ENCODE results near the gene DGCR6.
"Not testable (repeated sequence)": the region's sequence is repeated elsewhere in the genome, so short reads cannot be mapped to it uniquely, and the experiment has no call there.

Gene DGCR6

DNA sequence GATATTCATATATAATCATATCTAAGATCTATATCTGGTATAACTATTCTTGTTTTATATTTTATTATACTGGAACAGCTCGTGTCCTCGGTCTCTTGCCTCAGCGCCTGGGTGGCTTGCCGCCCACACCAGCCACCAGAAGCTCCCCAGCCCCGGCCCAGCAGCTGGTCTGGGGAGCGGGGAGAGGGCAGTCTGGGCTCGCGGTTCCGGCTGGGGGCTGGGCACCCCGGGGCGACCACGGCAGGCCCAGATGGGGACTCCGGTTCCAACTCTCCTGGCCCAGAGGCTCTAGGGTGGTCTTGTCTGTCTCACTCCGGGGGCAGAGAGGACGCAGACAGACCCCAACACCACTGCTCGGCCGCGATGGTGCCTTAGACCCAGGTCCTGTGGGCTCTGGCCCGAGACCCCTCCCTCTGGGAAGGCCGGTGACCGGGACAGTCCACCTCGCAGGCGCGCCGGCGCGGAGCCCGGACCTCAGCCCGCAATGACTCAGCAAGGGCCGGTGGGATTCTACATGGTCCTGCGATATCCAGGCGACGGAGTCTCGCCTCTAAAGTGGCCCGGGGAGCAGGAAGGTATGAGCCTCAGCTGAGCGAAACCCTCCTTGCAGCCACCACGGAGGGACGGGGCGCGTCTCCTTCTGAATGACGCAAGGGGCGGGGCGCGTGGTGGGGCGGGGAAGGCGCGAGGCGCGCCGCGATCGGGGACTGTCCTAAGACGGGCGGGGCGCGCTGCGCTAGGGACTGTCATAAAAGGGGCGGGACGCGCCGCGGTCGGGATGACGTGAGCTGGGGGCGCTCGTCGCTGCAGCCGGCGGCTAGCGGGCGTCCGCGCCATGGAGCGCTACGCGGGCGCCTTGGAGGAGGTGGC, at the start of gene DGCR6:
Gene DGCR6, plus strand, starts transcription at position 781 of the 870 bp plus-strand sequence. Its CDS starts 55 bp downstream, at position 836.
- no peak for DNase-seq

DNA sequence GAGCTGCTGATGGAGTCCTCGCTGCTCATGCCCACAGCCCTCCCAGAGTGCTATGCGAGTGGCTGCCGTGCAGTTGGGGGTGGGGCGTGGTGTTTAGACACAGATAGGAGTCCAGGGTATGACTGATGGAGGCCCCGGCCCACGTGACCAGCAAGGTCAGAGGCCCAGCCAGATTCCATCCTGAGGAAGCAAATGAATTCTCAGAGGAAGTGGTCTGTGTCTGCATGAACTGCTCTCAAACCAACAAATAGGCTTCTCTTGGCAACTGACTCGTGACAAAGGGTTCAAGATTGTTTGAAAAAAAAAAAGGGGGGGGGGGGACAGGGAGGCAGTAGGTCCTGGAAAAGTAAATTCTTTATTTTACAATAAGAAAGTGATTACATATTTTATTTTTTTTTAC, 46.8 kb upstream of the DGCR6 start:
- DNase-seq: not testable (repeated sequence)

DNA sequence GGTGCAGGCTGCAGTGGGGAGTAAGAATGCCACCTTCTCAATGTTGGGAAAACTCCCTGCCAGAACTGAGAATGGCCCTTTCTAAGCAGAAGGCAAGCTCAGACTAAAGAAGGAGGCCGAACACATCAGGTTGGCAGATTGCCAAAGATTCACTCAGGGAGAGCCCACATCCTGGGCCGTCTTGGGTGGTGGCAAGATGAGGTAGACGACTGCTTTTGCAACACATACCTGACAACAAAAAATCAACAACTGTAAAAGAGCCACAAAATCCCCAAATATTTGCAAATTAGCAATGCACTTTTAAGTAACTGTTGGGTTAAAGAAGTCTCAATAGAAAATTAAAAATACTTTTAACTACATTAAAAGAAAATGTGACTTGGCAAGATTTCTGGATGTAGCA, 24.9 kb upstream of the DGCR6 start:
- DNase-seq: not testable (repeated sequence)

DNA sequence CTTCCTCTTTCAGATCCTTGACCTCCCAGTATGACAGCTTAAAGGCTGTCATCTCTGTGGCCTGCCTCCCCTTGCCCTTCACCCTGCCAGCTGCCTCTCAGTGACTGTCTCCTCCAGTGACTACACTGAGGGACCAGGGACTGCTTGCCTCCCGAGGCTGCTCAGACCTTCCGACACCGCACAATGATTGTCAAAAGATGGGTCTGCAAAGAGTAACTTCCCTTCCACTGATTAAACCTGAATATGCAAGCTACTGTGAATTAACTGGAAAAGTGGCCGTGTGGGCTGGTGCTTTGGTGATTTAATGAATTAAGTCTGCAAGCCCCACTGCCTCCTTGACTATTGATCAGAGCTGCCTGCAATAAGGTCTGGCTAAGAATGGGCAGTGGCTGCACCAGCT, 21.7 kb upstream of the DGCR6 start:
- DNase-seq: not testable (repeated sequence)

DNA sequence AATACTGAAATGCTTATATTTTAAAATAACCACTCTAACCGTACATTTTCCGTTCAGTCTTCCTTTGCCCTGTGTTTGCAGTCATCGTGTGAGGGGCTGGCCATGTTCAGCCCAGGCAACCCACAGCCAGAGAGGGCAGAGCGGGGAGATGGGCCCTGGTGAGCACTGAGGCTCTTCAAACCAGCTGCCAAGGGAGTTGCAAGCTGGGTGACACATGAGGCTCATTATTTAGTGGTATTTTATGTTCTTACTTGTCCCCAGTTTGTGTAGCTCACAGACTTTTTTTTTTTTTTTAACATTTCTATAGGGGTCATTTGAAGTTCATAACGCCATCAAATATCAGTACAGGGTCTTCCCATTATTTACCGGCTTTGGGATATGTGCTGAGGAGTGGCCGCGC, 18.0 kb upstream of the DGCR6 start:
- no peak for DNase-seq

DNA sequence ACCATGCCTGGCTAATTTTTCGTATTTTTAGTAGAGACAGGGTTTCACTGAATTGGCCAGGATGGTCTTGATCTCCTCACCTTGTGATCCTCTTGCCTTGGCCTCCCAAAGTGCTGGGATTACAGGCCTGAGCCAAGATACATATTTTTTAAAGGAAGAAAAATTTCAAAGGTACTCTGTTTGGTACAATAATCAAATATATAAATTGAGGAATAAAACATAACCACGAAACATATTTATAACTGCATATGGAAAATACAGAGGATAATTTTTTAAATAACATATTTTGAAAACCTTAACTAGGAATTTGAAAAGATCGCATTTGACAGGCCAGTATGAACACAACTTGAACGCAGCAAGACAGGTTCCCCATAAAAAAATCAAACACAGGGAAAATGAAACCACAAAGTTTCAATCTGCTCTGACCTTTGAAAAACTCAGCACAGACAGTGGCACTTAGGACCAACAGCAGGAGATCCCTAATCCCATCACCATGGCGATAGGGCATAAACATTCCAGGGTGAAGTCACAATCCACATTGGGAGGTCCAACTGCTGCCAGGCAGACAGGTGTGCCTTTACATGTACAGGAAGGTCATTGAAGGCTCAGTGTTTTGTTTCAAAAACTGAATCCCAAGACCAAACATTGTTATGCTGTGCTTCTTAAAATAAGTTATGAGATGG, 15.5 kb upstream of the DGCR6 start:
- not testable (repeated sequence) for DNase-seq

DNA sequence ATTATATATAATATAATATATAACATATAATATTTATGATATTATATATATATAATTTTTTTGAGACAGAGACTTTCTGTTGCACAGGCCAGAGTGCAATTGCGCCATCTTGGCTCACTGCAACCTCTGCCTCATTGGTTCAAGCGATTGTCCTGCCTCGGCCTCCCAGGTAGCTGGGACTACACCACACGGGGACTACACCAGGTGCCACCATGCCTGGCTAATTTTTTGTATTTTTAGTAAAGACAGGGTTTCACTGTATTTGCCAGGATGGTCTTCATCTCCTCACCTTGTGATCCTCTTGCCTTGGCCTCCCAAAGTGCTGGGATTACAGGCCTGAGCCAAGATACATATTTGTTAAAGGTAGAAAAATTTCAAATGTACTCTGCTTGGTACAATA, 12.3 kb upstream of the DGCR6 start:
- DNase-seq: not testable (repeated sequence)

DNA sequence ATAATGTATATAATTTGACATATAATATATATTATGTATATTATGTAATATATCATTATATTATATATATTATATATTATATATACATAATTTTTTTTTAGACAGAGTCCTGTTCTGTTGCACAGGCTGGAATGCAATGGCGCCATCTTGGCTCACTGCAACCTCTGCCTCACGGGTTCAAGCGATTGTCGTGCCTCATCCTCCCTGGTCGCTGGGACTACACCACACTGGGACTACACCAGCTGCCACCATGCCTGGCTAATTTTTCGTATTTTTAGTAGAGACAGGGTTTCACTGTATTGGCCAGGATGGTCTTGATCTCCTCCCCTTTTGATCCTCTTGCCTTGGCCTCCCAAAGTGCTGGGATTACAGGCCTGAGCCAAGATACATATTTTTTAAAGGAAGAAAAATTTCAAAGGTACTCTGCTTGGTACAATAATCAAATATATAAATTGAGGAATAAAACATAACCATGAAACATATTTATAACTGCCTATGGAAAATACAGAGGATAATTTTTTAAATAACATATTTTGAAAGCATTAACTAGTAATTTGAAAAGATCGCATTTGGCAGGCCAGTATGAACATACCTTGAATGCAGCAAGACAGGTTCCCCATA, 10.0 kb upstream of the DGCR6 start:
- DNase-seq: not testable (repeated sequence)

DNA sequence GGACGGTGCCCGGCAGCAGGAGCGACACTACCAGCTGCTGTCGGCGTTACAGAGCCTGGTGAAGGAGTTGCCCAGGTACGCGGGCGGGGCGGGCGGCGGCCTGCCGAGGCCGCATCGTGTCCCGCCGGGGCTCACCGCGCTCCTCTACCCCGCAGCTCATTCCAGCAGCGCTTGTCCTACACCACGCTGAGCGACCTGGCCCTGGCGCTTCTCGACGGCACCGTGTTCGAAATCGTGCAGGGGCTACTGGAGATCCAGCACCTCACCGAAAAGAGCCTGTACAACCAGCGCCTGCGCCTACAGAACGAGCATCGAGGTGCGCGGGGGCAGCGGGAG, 258 bp downstream of the DGCR6 start:
- not testable (repeated sequence) for DNase-seq

DNA sequence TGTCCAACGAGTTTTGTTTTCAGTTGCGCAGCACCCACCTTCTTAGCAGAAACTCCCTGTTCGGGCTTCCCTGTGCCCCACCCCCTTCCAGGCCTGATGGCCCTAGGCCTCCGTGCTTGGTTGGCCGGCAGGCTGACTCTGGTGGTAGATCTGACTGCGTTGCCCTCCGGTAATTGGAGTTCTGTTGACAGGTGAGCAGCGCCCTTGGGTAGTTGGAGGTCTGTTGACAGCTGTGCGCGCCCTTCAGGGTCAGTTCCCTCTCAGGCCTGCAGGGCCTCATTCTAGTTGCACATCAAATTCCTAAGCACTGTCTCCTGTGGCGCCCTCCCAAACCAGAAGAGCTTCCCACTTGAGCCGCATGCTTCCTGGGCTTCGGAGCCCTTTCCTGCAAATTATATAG, 776 bp downstream of the DGCR6 start:
- no peak for DNase-seq

DNA sequence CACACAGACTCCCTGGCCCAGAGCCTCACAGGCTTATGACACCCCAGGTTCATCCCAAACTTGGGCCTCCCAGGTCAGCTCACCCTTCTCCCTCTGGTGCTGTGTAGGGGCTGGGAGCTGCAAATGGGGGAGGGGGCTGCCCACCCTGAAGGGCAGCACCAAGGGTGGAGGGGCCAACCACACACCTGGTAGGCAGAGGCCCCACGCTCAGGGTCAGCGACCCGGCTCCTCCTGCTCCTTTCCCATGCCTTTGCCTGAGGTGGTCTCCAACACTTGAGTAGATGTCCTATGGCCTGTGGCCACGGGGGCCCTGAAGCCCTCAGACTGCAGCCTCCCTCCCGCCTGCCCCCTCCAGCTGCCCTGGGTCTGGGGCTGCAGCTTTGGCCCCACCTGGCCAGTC, 3.4 kb downstream of the DGCR6 start:
- DNase-seq: no peak

DNA sequence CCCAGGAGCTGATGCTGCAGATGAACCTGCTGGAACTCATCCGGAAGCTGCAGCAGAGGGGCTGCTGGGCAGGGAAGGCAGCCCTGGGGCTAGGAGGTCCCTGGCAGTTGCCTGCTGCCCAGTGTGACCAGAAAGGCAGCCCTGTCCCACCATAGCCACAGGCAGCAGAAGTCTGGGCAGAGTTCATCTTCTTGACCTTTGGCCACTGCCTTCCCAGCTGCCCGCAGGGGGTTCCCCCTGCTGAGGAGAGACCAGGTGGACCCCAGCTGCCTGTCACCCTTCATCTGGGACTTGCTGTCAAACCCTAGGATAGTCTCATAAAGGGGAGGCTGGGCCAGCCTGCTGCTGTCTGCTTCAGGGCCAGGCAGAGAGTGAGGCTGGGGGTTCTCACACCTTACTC, 5.4 kb downstream of the DGCR6 start:
- DNase-seq: not testable (repeated sequence)

DNA sequence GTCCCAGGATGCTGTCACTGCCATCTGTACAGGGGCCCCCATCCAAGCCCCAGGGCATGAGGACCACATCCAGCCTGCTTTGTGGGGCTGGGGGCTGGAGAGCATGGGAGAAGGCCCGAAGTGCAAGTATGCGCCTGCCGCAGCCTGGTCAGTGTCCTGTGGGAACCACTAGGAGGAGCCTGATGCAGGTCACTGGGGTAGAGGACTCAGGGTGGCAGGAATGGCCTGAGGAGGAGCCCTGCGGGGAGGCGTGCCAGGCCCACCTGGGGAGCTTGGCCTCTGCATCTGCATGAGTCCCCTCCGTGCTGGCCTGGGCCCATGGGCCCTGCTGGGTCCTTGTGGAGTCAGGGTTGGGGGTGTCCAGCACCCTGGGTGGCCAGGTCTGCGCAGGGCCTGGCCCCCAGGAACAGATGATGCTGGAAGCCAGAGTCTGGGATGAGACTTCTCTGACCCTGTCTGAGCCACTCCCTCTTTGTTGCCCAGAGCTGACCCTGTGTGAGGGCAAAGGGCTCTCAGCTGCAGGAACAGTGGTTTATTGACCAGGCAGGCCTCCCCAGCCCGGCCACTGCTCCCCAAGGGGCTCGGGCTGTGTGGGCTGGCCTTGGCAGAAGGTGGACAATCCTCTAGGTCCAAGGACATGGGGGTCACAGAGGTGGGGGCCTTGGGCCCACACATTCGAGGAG, 6.3 kb downstream of the DGCR6 start:
- DNase-seq: not testable (repeated sequence)

DNA sequence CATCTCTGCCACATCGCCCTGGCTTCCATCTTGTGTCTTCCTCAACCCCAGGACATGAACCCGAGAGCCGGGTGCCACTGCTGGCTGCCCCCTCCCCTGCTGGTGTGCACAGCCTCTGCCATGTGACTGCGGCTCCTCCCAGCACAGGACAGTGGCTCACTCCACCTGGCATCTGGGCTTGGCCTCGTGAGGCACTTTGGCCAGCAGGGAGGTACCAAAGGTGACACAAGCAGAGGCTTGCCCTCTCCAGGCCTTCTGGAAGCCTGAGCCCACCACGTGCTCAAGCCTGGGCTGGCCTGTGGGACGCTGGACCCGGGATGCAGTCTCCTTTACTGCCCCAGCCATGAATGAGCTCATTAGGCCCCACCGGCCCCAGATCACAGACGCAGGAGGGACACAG, 8.4 kb downstream of the DGCR6 start:
- not testable (repeated sequence) for DNase-seq

DNA sequence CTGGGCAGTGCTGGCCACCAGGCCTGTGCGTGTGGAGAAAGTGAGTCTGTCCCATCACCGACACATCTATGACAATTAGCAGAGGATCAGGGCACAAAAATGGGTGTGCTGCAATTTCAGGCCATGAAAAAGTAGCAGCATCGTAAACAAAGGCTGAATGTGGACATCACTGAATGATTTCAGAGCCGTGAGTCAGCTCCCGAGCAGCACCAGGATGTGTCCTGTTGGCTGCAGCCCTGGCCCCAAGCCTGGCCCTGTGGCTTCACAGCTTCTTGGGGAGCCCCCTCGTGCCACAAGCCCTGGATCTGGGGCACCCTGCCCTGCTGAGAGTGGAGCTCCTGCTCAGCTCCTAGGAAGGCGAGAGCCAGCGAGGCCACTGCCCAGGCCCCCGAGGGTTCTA, 9.4 kb downstream of the DGCR6 start:
- not testable (repeated sequence) for DNase-seq

DNA sequence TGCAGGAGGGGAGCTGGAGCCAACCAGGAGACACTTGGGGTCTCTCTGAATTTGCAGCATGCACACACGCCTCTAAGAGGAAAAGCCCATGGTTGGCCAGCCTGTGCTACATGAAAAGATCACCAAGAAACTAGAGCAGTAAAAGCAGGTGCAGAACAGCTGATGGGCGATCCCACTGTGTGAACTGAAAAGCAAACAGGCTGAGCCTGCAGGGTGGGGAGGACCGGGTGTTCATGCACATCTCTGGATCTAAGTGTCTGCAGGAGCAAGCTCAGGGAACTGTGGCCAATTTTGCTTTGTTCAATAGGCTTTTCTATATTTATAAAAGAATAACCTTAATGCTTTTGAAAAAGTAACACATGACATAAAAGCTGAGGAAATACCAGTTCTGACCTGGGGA, 11.7 kb downstream of the DGCR6 start:
- not testable (repeated sequence) for DNase-seq

DNA sequence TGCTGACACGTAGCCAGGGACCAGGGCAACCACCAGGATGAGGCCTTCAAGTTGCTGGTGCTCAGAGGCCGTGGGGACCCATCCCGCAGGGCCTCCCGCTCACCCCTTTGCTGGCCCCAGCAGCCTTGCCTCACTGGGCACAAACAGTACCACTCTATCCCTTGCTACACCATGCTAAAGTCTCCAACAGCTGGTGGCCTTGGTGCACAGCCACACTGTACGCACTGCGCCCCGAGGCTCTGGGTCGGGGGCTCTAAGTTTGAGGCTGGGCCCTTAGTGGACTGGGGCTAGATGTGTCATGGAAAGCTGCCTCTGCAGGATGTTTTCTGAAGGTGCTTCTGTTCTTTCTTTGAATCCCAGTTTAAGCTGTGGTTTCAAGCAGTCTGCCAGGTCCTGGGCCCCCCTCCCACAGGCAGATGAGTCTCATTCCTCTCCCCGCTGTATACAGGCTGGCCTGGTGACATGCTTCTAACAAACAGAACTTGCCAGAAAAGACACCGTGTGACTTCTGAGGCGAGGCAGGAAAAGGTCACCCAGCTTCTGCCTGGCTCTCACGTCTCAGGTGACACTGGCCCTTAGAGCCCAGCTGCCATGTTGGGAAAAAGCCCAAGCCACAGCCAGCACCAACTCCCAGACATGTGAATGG, 14.3 kb downstream of the DGCR6 start:
- not testable (repeated sequence) for DNase-seq

DNA sequence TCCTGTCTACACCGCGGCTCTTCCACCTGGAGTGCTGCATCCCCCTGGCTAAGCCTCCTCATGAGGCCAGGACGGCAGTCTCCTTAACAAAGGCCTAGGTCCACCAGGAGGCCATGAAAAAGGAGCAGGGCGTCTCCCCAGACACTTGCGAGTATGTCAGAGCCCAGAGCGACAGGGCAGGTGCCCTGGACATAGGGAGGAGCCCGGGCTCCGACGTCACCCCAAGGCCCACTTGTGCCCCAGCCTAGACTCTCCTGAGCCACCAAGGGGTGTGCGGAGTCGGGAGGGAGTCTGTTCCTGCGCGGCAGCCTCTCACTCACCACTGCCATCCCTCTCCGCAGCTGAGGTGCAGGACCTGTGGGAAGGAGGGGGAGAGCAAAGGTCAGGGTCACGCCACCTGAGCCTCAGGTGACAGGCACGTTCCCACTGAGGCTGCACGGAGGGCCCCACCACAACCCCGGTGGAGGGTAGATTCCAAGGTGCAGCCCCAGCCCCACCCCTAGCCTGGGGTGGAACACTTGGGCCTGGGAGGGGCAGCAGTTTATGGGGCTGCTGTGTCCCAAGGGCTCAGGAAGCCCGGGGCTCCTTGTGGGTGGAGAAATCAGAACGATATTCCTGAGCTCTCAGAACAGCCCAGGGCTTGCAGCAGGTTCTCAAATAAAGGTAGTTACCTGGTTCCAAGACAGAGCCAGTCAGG, 19.4 kb downstream of the DGCR6 start:
- DNase-seq: no peak

DNA sequence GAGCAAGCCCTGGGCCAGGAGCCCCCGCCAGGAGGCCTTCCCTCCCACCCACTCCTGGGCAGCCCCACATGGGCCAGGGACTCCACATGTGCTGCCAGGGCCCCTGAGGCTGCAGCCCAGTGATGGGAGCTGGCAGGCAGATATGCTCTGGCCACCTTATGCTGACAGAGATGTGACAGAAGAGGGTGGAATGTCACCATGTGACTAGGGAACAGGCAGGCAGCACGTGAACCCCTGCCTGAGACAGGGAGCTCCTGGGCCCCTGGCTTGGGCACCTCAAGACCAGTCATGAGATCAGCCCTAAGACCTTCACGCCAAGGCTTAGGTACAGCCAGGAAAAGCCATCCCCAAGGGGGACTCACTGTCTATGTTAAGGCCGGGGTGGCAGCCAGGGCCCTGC, 20.9 kb downstream of the DGCR6 start:
- DNase-seq: no peak

DNA sequence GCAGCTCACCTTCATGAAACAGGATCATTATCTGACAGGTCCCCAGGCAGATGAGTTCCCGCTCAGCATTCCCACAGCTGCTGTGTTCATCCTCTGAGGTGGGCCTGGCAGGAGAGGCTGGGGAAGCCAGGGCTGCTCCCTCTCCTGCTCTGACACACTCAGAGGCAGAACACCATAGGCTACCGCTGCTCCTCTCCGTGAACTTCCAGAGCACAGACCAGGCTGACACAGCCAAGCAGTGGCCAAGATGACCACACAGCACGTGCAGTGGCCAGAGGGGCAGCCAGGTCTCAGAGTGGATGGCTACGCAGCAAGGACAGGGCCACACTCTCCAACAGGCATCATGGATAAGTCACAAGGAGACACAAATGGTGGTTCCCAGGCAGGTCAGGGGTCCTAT, 21.5 kb downstream of the DGCR6 start:
- no peak for DNase-seq

DNA sequence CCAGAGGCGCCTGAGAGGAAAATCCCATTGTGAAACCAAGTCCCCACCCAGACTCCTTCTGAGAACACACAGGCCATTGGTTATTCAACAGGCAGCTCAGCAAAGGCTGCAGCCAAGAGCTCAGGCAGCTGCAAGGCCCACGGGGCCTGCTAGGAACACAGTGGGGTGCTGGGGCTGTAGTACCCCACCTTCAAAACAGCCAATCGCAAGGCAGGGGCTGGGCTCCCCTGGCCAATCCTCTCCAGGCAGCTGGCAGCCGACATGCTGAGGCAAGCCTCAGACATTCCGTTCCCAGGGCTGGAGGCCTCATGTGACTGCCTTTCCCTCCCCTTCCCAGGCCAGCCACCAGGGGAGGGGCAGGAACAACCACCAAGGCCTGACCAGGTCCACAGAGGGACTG, 23.3 kb downstream of the DGCR6 start:
- DNase-seq: no peak

Measured in inflammatory macrophage treated with lipopolysaccharide for 1 hour (primary cell).